ENCODE data around the gene POLR1B. TPM values are rescaled to one million over a fixed set of nuclear protein-coding genes. Genes with fewer than 3 reads are reported as not detected.
A peak's percentile ranks its signal among the peaks of the same experiment; 100 is the strongest.
"Not testable (repeated sequence)": the region's sequence is repeated elsewhere in the genome, so short reads cannot be mapped to it uniquely, and the experiment has no call there.

POLR1B gene
- total RNA-seq, 1 donor from 2014 or later, result 22.1 TPM

DNA sequence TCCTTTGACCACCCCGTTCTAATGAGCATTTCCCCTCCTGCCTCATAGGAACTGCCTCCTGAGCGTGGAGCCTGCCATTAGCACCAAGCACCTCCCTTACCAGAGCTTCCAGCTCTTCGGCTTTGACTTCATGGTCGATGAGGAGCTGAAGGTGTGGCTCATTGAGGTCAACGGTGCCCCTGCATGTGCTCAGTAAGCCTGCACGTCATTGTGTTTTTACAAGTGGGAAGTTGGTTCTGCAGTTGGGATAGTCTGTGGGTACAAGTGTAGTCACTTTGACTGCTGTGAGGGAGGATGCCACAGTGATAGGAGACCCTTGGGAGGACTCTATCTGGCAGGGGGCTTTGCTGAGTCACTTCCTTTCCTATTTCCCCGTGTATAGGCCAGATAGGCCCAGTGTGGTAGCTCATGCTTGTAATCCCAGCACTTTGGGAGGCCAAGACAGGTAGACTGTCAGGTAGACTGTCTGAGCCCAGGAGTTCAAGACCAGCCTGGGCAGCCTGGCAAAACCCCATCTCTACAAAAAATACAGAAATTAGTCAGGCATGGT lies 22.0 kb upstream of the POLR1B start:
- H3K27me3 Mint-ChIP-seq (ENCODE audit: unreplicated experiment), result peaks cover 10% of the 10 kb centered on the region
- peaks cover 58% of the 10 kb centered on the region for H3K36me3 Mint-ChIP-seq (ENCODE audit: low read depth, unreplicated experiment)
- peak overlapping the region; percentile 42 for H3K4me3 Mint-ChIP-seq (ENCODE audit: unreplicated experiment)
- H3K4me1 Mint-ChIP-seq (ENCODE audit: unreplicated experiment), result peaks cover 5% of the 10 kb centered on the region
- TF ChIP-seq CTCF (IDR thresholded peaks at IDR 0.05; ENCODE audit: unreplicated experiment), result no peak
- H3K27ac Mint-ChIP-seq (ENCODE audit: unreplicated experiment), result peak overlapping the region; percentile 64
- H3K9me3 Mint-ChIP-seq (ENCODE audit: unreplicated experiment), result no peaks in the 10 kb centered on the region
- no peak for DNase-seq (ENCODE audit: low spot score)

DNA sequence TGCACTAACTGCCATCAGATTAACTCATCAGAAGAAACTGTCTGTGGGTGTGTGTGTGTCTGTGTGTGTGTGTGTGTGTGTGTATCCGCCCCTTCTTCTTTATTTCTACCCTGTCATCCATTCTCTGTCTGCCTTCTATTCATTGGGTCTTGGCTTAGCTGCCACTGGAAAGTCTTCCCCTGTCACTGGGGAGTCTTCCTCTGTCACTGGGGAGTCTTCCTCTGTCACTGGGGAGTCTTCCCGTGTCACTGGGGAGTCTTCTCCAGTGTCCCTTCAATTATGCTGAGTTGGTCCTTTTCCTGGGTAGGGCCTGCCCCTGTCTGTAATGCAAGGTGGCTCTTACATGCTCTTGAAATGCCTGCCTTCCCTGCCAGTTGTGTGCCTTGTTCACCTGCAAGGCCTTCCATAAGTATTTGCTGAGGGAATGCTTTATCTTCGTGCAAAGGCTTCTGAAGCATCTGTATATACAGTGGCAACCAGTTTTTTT lies 18.9 kb upstream of the POLR1B start:
- peaks cover 63% of the 10 kb centered on the region for H3K36me3 Mint-ChIP-seq (ENCODE audit: low read depth, unreplicated experiment)
- H3K4me1 Mint-ChIP-seq (ENCODE audit: unreplicated experiment), result peaks cover 5% of the 10 kb centered on the region
- peaks cover 10% of the 10 kb centered on the region for H3K27me3 Mint-ChIP-seq (ENCODE audit: unreplicated experiment)
- TF ChIP-seq CTCF (IDR thresholded peaks at IDR 0.05; ENCODE audit: unreplicated experiment), result no peak
- no peaks in the 10 kb centered on the region for H3K9me3 Mint-ChIP-seq (ENCODE audit: unreplicated experiment)
- peak overlapping the region; percentile 75 for H3K4me3 Mint-ChIP-seq (ENCODE audit: unreplicated experiment)
- peak overlapping the region; percentile 13 for H3K27ac Mint-ChIP-seq (ENCODE audit: unreplicated experiment)
- no peak for DNase-seq (ENCODE audit: low spot score)

- peaks cover 72% of the 10 kb centered on the region for H3K36me3 Mint-ChIP-seq (ENCODE audit: low read depth, unreplicated experiment)
- H3K9me3 Mint-ChIP-seq (ENCODE audit: unreplicated experiment); H3K27me3 Mint-ChIP-seq (ENCODE audit: unreplicated experiment); H3K4me1 Mint-ChIP-seq (ENCODE audit: unreplicated experiment); DNase-seq (ENCODE audit: low spot score); H3K27ac Mint-ChIP-seq (ENCODE audit: unreplicated experiment); H3K4me3 Mint-ChIP-seq (ENCODE audit: unreplicated experiment): not testable (repeated sequence)
These were observed 18.0 kb upstream of the POLR1B start for GRCh38 chr2:112524276-112524675.

- peaks cover 61% of the 10 kb centered on the region for H3K36me3 Mint-ChIP-seq (ENCODE audit: low read depth, unreplicated experiment)
- peaks cover 17% of the 10 kb centered on the region for H3K4me1 Mint-ChIP-seq (ENCODE audit: unreplicated experiment)
- peaks cover 3% of the 10 kb centered on the region for H3K27me3 Mint-ChIP-seq (ENCODE audit: unreplicated experiment)
- peak overlapping the region; percentile 84 for H3K4me3 Mint-ChIP-seq (ENCODE audit: unreplicated experiment)
- DNase-seq (ENCODE audit: low spot score), result no peak
- no peak overlapping the region for H3K27ac Mint-ChIP-seq (ENCODE audit: unreplicated experiment)
- no peak for TF ChIP-seq CTCF (IDR thresholded peaks at IDR 0.05; ENCODE audit: unreplicated experiment)
- H3K9me3 Mint-ChIP-seq (ENCODE audit: unreplicated experiment), result no peaks in the 10 kb centered on the region
These were observed 13.7 kb upstream of the POLR1B start for GRCh38 chr2:112528541-112528940.

DNA sequence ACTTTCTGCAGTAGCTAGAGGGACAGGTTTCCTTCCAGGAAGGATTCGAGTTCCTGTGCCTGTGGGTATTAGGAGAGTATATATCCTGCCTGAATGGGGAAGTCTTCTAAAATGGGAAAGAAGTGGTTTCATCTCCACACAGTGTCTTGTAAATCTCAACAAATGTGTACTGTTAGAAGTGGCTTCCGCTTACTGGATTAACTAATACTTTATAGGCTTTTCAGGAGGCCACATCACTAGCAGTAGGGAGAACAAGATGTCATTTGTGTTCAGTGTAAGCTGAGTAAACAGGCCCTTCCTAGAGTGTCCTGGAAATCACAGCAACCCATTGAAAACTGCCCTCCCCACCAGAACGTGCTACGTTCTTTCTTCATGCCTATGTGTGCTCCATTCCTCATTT lies 12.5 kb upstream of the POLR1B start:
- DNase-seq (ENCODE audit: low spot score), result no peak
- Mint-ChIP-seq H3K4me1 (ENCODE audit: unreplicated experiment) (peaks cover 17% of the 10 kb centered on the region), H3K36me3 (ENCODE audit: low read depth, unreplicated experiment) (peaks cover 54% of the 10 kb centered on the region), H3K9me3 (ENCODE audit: unreplicated experiment) (no peaks in the 10 kb centered on the region), H3K4me3 (ENCODE audit: unreplicated experiment) (peak overlapping the region; percentile 47), H3K27me3 (ENCODE audit: unreplicated experiment) (no peaks in the 10 kb centered on the region), H3K27ac (ENCODE audit: unreplicated experiment) (peak overlapping the region; percentile 3)
- TF ChIP-seq CTCF (IDR thresholded peaks at IDR 0.05; ENCODE audit: unreplicated experiment), result no peak
